Panc1 (cell line): ENCODE results near the gene C9.

Source experiments
- POLR2AphosphoS5 ChIP-seq: IDR thresholded peaks from 2 replicates; pipeline ENCODE4 v1.6.1; 2012; ENCODE audit warnings: mild to moderate bottlenecking, low read depth, low read length, moderate library complexity
- TF ChIP-seq, protein P1 (sequence below): fragments of 450-650 bp; IDR thresholded peaks from 2 replicates; pipeline ENCODE4 v1.5.1; 2017; ENCODE audit warnings: mild to moderate bottlenecking

DNA sequence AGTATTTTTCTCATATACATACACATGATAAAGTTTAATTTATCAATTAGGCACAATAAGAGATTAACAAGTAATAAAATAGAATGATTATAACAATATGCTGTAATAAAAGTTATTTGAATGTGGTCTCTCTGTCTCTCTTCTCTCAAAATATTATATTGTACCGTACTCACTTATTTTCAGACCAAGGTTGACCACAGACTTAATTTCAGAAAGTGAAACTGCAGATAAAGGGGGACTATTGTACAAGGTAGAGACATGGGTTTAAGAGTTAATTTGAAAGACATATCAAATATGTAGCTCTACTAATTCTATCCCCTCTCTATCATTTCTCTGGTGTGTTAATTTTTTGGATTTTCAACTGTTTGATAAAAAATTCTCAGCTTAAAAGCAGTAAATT, 20.0 kb upstream of the C9 start:
- TF ChIP-seq, protein P1, sequence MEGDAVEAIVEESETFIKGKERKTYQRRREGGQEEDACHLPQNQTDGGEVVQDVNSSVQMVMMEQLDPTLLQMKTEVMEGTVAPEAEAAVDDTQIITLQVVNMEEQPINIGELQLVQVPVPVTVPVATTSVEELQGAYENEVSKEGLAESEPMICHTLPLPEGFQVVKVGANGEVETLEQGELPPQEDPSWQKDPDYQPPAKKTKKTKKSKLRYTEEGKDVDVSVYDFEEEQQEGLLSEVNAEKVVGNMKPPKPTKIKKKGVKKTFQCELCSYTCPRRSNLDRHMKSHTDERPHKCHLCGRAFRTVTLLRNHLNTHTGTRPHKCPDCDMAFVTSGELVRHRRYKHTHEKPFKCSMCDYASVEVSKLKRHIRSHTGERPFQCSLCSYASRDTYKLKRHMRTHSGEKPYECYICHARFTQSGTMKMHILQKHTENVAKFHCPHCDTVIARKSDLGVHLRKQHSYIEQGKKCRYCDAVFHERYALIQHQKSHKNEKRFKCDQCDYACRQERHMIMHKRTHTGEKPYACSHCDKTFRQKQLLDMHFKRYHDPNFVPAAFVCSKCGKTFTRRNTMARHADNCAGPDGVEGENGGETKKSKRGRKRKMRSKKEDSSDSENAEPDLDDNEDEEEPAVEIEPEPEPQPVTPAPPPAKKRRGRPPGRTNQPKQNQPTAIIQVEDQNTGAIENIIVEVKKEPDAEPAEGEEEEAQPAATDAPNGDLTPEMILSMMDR = no peak
- TF ChIP-seq POLR2AphosphoS5 = no peak
